Uterus (tissue), 2 donors: Measurements from ENCODE around the gene CCDC78.
"Not testable (repeated sequence)": the region's sequence is repeated elsewhere in the genome, so short reads cannot be mapped to it uniquely, and the experiment has no call there.

Experiments
- POLR2A ChIP-seq, 2 donors: fragments of 450-650 bp; IDR thresholded peaks; one replicate each; pipeline ENCODE4 v1.6.1; 2016; ENCODE audit warnings: antibody characterized with exemption in 2 of 2, mild to moderate bottlenecking in 1 of 2, moderate library complexity in 1 of 2
- TF ChIP-seq, protein P1 (sequence below), 4 experiments: fragments of 200-600 bp in 2 of 4; fragments of 450-650 bp in 2 of 4; sonication (generic) in 2 of 4; IDR thresholded peaks; one replicate each; pipeline ENCODE4 v1.5.1; 2016 to 2019; ENCODE audit warnings: antibody characterized with exemption in 4 of 4, mild to moderate bottlenecking in 2 of 4, moderate library complexity in 1 of 4

DNA sequence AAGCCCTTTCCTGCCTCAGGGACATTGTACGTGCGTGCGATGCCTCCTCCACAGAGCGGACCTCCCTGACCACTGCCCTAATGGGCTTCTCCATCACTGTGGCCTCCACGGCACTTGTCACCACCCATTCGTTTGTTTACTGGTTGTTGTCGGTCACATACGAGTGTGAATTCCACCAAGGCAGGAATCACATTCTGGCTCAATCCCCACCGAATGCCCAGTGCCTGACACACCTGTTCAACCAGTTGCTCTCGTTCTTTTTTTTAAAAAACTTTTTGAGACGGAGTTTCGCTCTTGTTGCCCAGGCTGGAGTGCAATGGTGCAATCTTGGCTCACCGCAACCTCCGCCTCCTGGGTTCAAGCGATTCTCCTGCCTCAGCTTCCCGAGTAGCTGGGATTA lies 35.0 kb downstream of the CCDC78 start:
- TF ChIP-seq, protein P1, sequence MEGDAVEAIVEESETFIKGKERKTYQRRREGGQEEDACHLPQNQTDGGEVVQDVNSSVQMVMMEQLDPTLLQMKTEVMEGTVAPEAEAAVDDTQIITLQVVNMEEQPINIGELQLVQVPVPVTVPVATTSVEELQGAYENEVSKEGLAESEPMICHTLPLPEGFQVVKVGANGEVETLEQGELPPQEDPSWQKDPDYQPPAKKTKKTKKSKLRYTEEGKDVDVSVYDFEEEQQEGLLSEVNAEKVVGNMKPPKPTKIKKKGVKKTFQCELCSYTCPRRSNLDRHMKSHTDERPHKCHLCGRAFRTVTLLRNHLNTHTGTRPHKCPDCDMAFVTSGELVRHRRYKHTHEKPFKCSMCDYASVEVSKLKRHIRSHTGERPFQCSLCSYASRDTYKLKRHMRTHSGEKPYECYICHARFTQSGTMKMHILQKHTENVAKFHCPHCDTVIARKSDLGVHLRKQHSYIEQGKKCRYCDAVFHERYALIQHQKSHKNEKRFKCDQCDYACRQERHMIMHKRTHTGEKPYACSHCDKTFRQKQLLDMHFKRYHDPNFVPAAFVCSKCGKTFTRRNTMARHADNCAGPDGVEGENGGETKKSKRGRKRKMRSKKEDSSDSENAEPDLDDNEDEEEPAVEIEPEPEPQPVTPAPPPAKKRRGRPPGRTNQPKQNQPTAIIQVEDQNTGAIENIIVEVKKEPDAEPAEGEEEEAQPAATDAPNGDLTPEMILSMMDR (IDR thresholded peaks at IDR 0.05): not testable (repeated sequence)
- not testable (repeated sequence) for TF ChIP-seq POLR2A (IDR thresholded peaks at IDR 0.05)
